WTC11 (cell line): ENCODE measurements around the gene ZIC2. TPM values are rescaled to one million over a fixed set of nuclear protein-coding genes. Genes with fewer than 3 reads are reported as not detected.

Source experiments
- ATAC-seq: fragments of 200-7000 bp; cut with Tn5 transposase; 2 replicates; pipeline ENCODE4 v1.10.0; 2021; ENCODE audit warnings: mild to moderate bottlenecking, moderate library complexity
- CTCF ChIA-PET: fragments of 300-600 bp; sonication (Branson Sonifier 250); formaldehyde crosslinking; loops from one replicate; lab custom pipeline; 2021; ENCODE audit warnings: antibody characterized with exemption; lab: Charles Lee
- POLR2A ChIA-PET: fragments of 350-600 bp; sonication (Branson Sonifier 250); formaldehyde crosslinking; loops from one replicate; lab custom pipeline; 2021; ENCODE audit warnings: antibody characterized with exemption; lab: Charles Lee
- DNase-seq: peaks from one replicate; pipeline ENCODE4 v3.0.0; 2021; ENCODE audit warnings: low spot score
- H3K27ac Mint-ChIP-seq: 2 replicates; pipeline ENCODE4 v1.8.0; 2021; ENCODE audit warnings: mixed read lengths
- H3K27me3 Mint-ChIP-seq: 2 replicates; pipeline ENCODE4 v1.8.0; 2021; ENCODE audit warnings: low read depth, mild to moderate bottlenecking, moderate library complexity, mixed read lengths
- H3K36me3 Mint-ChIP-seq: 2 replicates; pipeline ENCODE4 v1.8.0; 2021; ENCODE audit warnings: mixed read lengths
- H3K4me1 Mint-ChIP-seq: 2 replicates; pipeline ENCODE4 v1.8.0; 2022; ENCODE audit warnings: mixed read lengths
- H3K4me3 Mint-ChIP-seq: 2 replicates; pipeline ENCODE4 v1.8.0; 2021; ENCODE audit warnings: mild to moderate bottlenecking, moderate library complexity, mixed read lengths
- H3K9me3 Mint-ChIP-seq: 2 replicates; pipeline ENCODE4 v1.8.0; 2021; ENCODE audit warnings: mixed read lengths
- AR ChIP-seq: fragments of 250-450 bp; sonication (Bioruptor Pico); IDR thresholded peaks from 2 replicates; pipeline ENCODE4 v1.9.0; 2021; ENCODE audit warnings: mild to moderate bottlenecking
- CBFB ChIP-seq: sonication (generic); formaldehyde crosslinking; IDR thresholded peaks from 2 replicates; pipeline ENCODE4 v1.8.1; 2022; ENCODE audit warnings: mild to moderate bottlenecking, low read depth, missing genetic modification reagents
- ELF4 ChIP-seq: sonication (generic); formaldehyde crosslinking; IDR thresholded peaks from 2 replicates; pipeline ENCODE4 v1.8.1; 2022; ENCODE audit warnings: low read depth, mild to moderate bottlenecking, moderate library complexity, missing genetic modification reagents
- FOXJ3 ChIP-seq: sonication (generic); formaldehyde crosslinking; IDR thresholded peaks from 2 replicates; pipeline ENCODE4 v1.9.0; 2021; ENCODE audit warnings: missing genetic modification reagents, mild to moderate bottlenecking, borderline replicate concordance
- GRHL2 ChIP-seq: fragments of 250-450 bp; sonication (Bioruptor Pico); IDR thresholded peaks from 2 replicates; pipeline ENCODE4 v1.8.0; 2022; ENCODE audit warnings: mild to moderate bottlenecking, moderate library complexity; ENCODE audit not compliant: insufficient replicate concordance, severe bottlenecking
- HMGA2 ChIP-seq: fragments of 250-450 bp; sonication (Bioruptor Pico); IDR thresholded peaks from 2 replicates; pipeline ENCODE4 v1.4.0; 2021; ENCODE audit warnings: mild to moderate bottlenecking, moderate library complexity
- HMGXB4 ChIP-seq: sonication (generic); formaldehyde crosslinking; IDR thresholded peaks from 2 replicates; pipeline ENCODE4 v1.8.1; 2023; ENCODE audit warnings: mild to moderate bottlenecking, moderate library complexity, missing genetic modification reagents
- IRF2 ChIP-seq: sonication (generic); formaldehyde crosslinking; IDR thresholded peaks from 2 replicates; pipeline ENCODE4 v1.8.0; 2022; ENCODE audit warnings: low read depth, missing genetic modification reagents, borderline replicate concordance
- MXD4 ChIP-seq: fragments of 250-450 bp; sonication (Bioruptor Pico); IDR thresholded peaks from 2 replicates; pipeline ENCODE4 v1.8.0; 2021; ENCODE audit warnings: mild to moderate bottlenecking, moderate library complexity, borderline replicate concordance
- NFYB ChIP-seq: sonication (generic); formaldehyde crosslinking; conservative IDR thresholded peaks from 2 replicates; pipeline ENCODE4 v1.8.0; 2022; ENCODE audit warnings: low read depth, missing genetic modification reagents
- PRRX2 ChIP-seq: fragments of 250-450 bp; sonication (Bioruptor Pico); IDR thresholded peaks from 2 replicates; pipeline ENCODE4 v1.8.0; 2021; ENCODE audit warnings: mild to moderate bottlenecking
- RORB ChIP-seq: fragments of 250-450 bp; sonication (Bioruptor Pico); IDR thresholded peaks from 2 replicates; pipeline ENCODE4 v1.9.0; 2021; ENCODE audit warnings: mild to moderate bottlenecking
- SMAD4 ChIP-seq: sonication (generic); formaldehyde crosslinking; IDR thresholded peaks from 2 replicates; pipeline ENCODE4 v1.8.0; 2022; ENCODE audit warnings: mild to moderate bottlenecking, missing genetic modification reagents
- STAT6 ChIP-seq: sonication (generic); formaldehyde crosslinking; conservative IDR thresholded peaks from 2 replicates; pipeline ENCODE4 v1.8.1; 2023; ENCODE audit warnings: mild to moderate bottlenecking, low read depth, missing genetic modification reagents, moderate library complexity
- ZBTB21 ChIP-seq: sonication (generic); formaldehyde crosslinking; IDR thresholded peaks from 2 replicates; pipeline ENCODE4 v1.8.1; 2023; ENCODE audit warnings: mild to moderate bottlenecking, missing genetic modification reagents, borderline replicate concordance
- ZNF416 ChIP-seq: fragments of 250-450 bp; sonication (Bioruptor Pico); IDR thresholded peaks from 2 replicates; pipeline ENCODE4 v1.9.0; 2021; ENCODE audit warnings: mild to moderate bottlenecking, inconsistent platforms
- ZNF425 ChIP-seq: fragments of 250-450 bp; sonication (Bioruptor Pico); conservative IDR thresholded peaks from 2 replicates; pipeline ENCODE4 v1.9.0; 2021; ENCODE audit warnings: mild to moderate bottlenecking
- ZNF671 ChIP-seq: fragments of 250-450 bp; sonication (Bioruptor Pico); IDR thresholded peaks from 2 replicates; pipeline ENCODE4 v1.8.0; 2021; ENCODE audit warnings: mild to moderate bottlenecking
- ZSCAN18 ChIP-seq: fragments of 250-450 bp; sonication (Bioruptor Pico); IDR thresholded peaks from 2 replicates; pipeline ENCODE4 v2.1.2; 2022; ENCODE audit warnings: mild to moderate bottlenecking, moderate library complexity
- total RNA-seq: library from RNA; stranded (reverse); gene quantifications from 3 replicates; pipeline ENCODE4 v1.2.3, GENCODE V29; 2021

ZIC2 gene
- total RNA-seq, 1 experiment from 2014 or later: 344 TPM

GRCh38 chr13:99976575-99976974 lies 5.0 kb upstream of the ZIC2 start:
- POLR2A ChIA-PET: no interaction called here

More at GRCh38 chr13:99976575-99976974, 5.0 kb upstream of the ZIC2 start:
- no peak for ATAC-seq
- Mint-ChIP-seq H3K27me3 (peaks cover 26% of the 10 kb centered on the region), H3K4me3 (no peak overlapping the region), H3K4me1 (peaks cover 65% of the 10 kb centered on the region), H3K27ac (no peak overlapping the region), H3K9me3 (no peaks in the 10 kb centered on the region), H3K36me3 (no peaks in the 10 kb centered on the region)
- CTCF ChIA-PET: no interaction called here
- no peak for TF ChIP-seq PRRX2
- no peak for TF ChIP-seq ZBTB21 (CRISPR knock-in tag)
- TF ChIP-seq ZSCAN18: no peak
- no peak for TF ChIP-seq MXD4 (CRISPR knock-in tag)
- TF ChIP-seq GRHL2 (CRISPR knock-in tag): no peak
- TF ChIP-seq ZNF671 (CRISPR knock-in tag): no peak
- TF ChIP-seq NFYB: no peak
- no peak for TF ChIP-seq RORB (CRISPR knock-in tag)
- no peak for TF ChIP-seq ZNF416 (CRISPR knock-in tag)
- no peak for TF ChIP-seq AR (CRISPR knock-in tag)
- TF ChIP-seq ZNF425: no peak
- no peak for TF ChIP-seq HMGA2 (CRISPR knock-in tag)
- no peak for TF ChIP-seq FOXJ3 (CRISPR knock-in tag)
- no peak for TF ChIP-seq HMGXB4 (CRISPR knock-in tag)
- no peak for TF ChIP-seq STAT6 (CRISPR knock-in tag)
- no peak for TF ChIP-seq CBFB
- TF ChIP-seq ELF4 (CRISPR knock-in tag): no peak
- TF ChIP-seq IRF2 (CRISPR knock-in tag): no peak
- TF ChIP-seq SMAD4: no peak
- no peak for DNase-seq
